OCI-LY7 (cell line): Measurements from ENCODE around the gene PHF24. TPM values are rescaled to one million over a fixed set of nuclear protein-coding genes. Genes with fewer than 3 reads are reported as not detected.

Experiments
- BruUV-seq: library from RNA; stranded (reverse); fragments of 400-500 nt; replicated peaks from 2 replicates; lab custom pipeline; 2021; lab: Mats Ljungman, UMichigan
- CTCF ChIA-PET: fragments of 300-600 bp; sonication (Branson Sonifier 250); formaldehyde crosslinking; loops from one replicate; lab custom pipeline; 2022; ENCODE audit warnings: antibody characterized with exemption; ENCODE audit not compliant: unreplicated experiment; lab: Charles Lee
- POLR2A ChIA-PET: fragments of 300-600 bp; sonication (Branson Sonifier 250); formaldehyde crosslinking; loops from one replicate; lab custom pipeline; 2022; ENCODE audit warnings: antibody characterized with exemption; lab: Charles Lee
- DNase-seq: peaks from one replicate; pipeline ENCODE4 v3.0.0-alpha.2; 2015; ENCODE audit warnings: low spot score
- H2AFZ ChIP-seq: fragments of 200-600 bp; sonication (generic), shearing (Covaris generic); 2 replicates; pipeline ENCODE4 v1.6.1; 2014; ENCODE audit warnings: mild to moderate bottlenecking, antibody characterized with exemption, low read length, moderate library complexity
- H3K27ac ChIP-seq: fragments of 200-600 bp; sonication (generic); 2 replicates; pipeline ENCODE4 v1.5.1; 2014; ENCODE audit warnings: mixed run types, low read depth, mild to moderate bottlenecking, moderate library complexity, low read length, inconsistent platforms; ENCODE audit not compliant: poor library complexity, severe bottlenecking
- H3K36me3 ChIP-seq: fragments of 200-600 bp; sonication (generic); 2 replicates; pipeline ENCODE4 v1.6.1; 2014; ENCODE audit warnings: mild to moderate bottlenecking, antibody characterized with exemption, low read length, moderate library complexity, mixed read lengths; ENCODE audit not compliant: insufficient read depth
- H3K4me1 ChIP-seq: fragments of 200-600 bp; sonication (generic); 2 replicates; pipeline ENCODE4 v1.5.1; 2014; ENCODE audit warnings: mild to moderate bottlenecking, low read length; ENCODE audit not compliant: insufficient read depth, poor library complexity, severe bottlenecking
- H3K4me2 ChIP-seq: fragments of 200-600 bp; sonication (generic); 2 replicates; pipeline ENCODE4 v1.6.1; 2014; ENCODE audit warnings: mild to moderate bottlenecking, low read length
- H3K4me3 ChIP-seq: fragments of 200-600 bp; sonication (generic); 2 replicates; pipeline ENCODE4 v1.5.1; 2014; ENCODE audit warnings: mild to moderate bottlenecking, low read depth, low read length; ENCODE audit not compliant: poor library complexity, severe bottlenecking
- H3K79me2 ChIP-seq: fragments of 200-600 bp; sonication (generic); 2 replicates; pipeline ENCODE4 v1.6.1; 2016; ENCODE audit warnings: low read depth, mild to moderate bottlenecking, low read length, moderate library complexity, mixed read lengths; ENCODE audit not compliant: insufficient read depth
- H3K9me2 ChIP-seq: fragments of 200-600 bp; sonication (generic); 2 replicates; pipeline ENCODE4 v1.6.1; 2016; ENCODE audit warnings: mild to moderate bottlenecking, low read length, mixed read lengths; ENCODE audit not compliant: insufficient read depth
- H3K9me3 ChIP-seq: fragments of 200-600 bp; sonication (generic); 2 replicates; pipeline ENCODE4 v1.6.1; 2014; ENCODE audit warnings: mild to moderate bottlenecking, mixed run types, low read length, mixed read lengths
- H4K20me1 ChIP-seq: fragments of 200-600 bp; sonication (generic); 2 replicates; pipeline ENCODE4 v1.6.1; 2014; ENCODE audit warnings: mild to moderate bottlenecking, antibody characterized with exemption, low read length, moderate library complexity, mixed read lengths; ENCODE audit not compliant: insufficient read depth
- CTCF ChIP-seq: fragments of 200-600 bp; sonication (generic); conservative IDR thresholded peaks from 2 replicates; pipeline ENCODE4 v1.5.1; 2014; ENCODE audit warnings: mild to moderate bottlenecking, antibody characterized with exemption, low read length, moderate library complexity, mixed read lengths
- EZH2phosphoT487 ChIP-seq: fragments of 200-600 bp; sonication (generic); IDR thresholded peaks from 2 replicates; pipeline ENCODE4 v1.6.1; 2018; ENCODE audit warnings: low read depth, borderline replicate concordance, mild to moderate bottlenecking, mixed run types, antibody characterized with exemption, low read length, moderate library complexity, mixed read lengths
- intact Hi-C: fragments of 100-400 bp; cut with micrococcal nuclease; formaldehyde crosslinking; loops from one replicate; pipeline ENCODE4 v1.10.0; 2022; ENCODE audit not compliant: unreplicated experiment
- total RNA-seq, 2 experiments: library from RNA; depleted of rRNA in 1 of 2; stranded (reverse); fragments of >200 nt in 1 of 2; shearing (Covaris generic) in 1 of 2; gene quantifications; 2 replicates each; pipeline ENCODE4 v1.2.3, GENCODE V29; 2014 to 2022

Gene PHF24
- total RNA-seq, 2 experiments from 2014 or later: not detected

- ChIA-PET CTCF (interaction anchor here (1.5 kb wide), 1 partner anchor 95 kb away, joined by 8 read pairs; no protein-coding TSS in a partner anchor), POLR2A (interaction anchor here (0.6 to 1.1 kb wide), 2 partner anchors 11 to 47 kb away, joined by 3 read pairs; no protein-coding TSS in a partner anchor)
- H3K4me3 ChIP-seq: no peak overlapping the region
- peaks cover 16% of the 10 kb centered on the region for H3K4me1 ChIP-seq
- TF ChIP-seq CTCF: no peak
- TF ChIP-seq EZH2phosphoT487: no peak
- H3K36me3 ChIP-seq: peaks cover 3% of the 10 kb centered on the region; the same call in 1 of the 2 replicates
- no peaks in the 10 kb centered on the region for H3K9me3 ChIP-seq
- intact Hi-C loops: no loop called here
- no peak overlapping the region for H3K27ac ChIP-seq
- no peak overlapping the region for H3K4me2 ChIP-seq
- no peaks in the 10 kb centered on the region for H4K20me1 ChIP-seq
- no TSS peak for BruUV-seq
- H3K79me2 ChIP-seq: no peaks in the 10 kb centered on the region
- DNase-seq: no peak
- H3K9me2 ChIP-seq: no peaks in the 10 kb centered on the region
- no peak overlapping the region for H2AFZ ChIP-seq
These were observed 37.0 kb downstream of the PHF24 start for GRCh38 chr9:34994900-34995669.

GRCh38 chr9:34995670-34996060 is 37.6 kb downstream of the PHF24 start:
- DNase-seq: no peak
- TF ChIP-seq EZH2phosphoT487 (no peak), CTCF (no peak)
- Histone ChIP-seq H3K9me3 (no peaks in the 10 kb centered on the region), H3K4me3 (no peak overlapping the region), H3K27ac (no peak overlapping the region), H3K79me2 (no peaks in the 10 kb centered on the region), H4K20me1 (no peaks in the 10 kb centered on the region), H3K4me1 (peaks cover 13% of the 10 kb centered on the region), H3K4me2 (no peak overlapping the region), H2AFZ (no peak overlapping the region), H3K9me2 (no peaks in the 10 kb centered on the region), H3K36me3 (peaks cover 3% of the 10 kb centered on the region; the same call in 1 of the 2 replicates)
- no TSS peak for BruUV-seq
- CTCF ChIA-PET: no interaction called here
- POLR2A ChIA-PET: no interaction called here
- intact Hi-C loops: no loop called here
